ENCODE measurements around the gene DCAF11. TPM values are rescaled to one million over a fixed set of nuclear protein-coding genes. Genes with fewer than 3 reads are reported as not detected.

Gene DCAF11
- 42.9 and 57.1 TPM in 2 replicates for total RNA-seq (2014; rRNA removed; shearing (Covaris generic))

DNA sequence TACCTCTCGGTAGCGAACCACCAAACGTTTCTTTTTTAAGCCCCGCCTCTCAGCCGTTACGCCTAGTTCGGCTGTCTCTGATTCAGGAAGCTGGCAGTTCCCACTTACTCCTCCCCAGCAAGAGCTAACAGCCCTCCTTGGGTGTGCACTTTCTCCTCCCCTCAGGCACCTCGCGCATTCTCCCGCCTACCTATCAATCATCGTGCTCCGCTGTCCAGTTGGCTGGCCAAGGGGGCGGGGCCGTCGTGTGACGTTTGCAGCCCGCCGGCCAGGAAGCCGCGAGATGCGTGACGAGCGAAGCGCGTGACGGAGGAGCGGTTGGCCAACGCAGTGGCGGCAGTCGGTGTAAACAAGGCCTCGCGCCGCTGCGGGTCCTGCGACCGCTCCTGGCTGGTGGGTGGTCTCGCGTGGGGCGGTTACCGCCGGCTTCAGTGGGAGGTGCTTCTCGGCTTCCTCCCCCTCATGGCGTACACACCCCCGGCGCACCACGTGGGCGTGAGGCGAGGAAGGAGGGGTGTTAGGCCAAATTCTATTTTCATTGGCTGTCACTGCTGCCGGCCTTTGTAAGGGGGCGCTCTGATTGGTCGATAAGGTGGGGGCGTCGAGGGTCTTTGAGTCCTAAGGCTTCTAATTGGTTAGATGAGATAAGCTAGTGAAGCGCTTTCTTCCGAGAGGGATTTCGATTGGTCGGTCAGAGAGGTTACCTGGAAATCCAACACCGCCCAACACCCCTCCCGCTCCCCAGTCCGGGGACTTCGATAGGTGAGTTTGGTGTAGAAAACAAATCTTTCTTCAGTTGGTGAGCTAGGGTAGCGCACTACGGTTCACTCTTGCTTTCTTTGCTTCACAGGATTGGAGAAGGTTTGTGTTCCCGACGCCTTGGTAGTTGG is at the start of gene DCAF11, which contains the start of gene NRL:
Gene DCAF11 (plus strand): TSS at position 246 of the 890 bp plus-strand sequence. CDS start 818 bp downstream, outside the sequence.
Gene NRL (minus strand): TSS at position 418 of the 890 bp plus-strand sequence. CDS start 32,101 bp downstream, outside the sequence.
- peak; percentile 99 for DNase-seq (ENCODE audit: low read depth)

GRCh38 chr14:24064856-24065255 is 49.7 kb upstream of the DCAF11 start:
- DNase-seq (ENCODE audit: low read depth) = no peak

DNA sequence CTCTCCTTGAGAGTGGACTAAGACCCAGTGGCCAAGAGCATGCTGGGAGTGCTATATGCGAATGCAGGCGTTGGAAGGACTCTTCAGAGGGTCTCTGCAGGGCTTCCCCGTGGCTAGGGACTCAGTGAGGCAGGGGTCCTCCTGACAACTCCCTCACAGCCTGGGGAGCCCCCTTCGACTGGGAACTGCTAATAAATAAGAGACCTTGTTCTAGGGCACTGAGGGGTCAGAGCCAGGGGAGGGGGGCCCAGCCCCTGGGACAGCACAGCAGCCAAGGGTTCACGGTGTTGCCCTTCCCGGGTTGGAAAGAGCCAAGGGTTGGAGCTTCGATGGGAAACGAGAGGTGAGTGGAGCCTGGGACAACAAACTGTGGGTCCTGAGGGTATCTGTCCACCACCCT is 49.2 kb upstream of the DCAF11 start:
- no peak for DNase-seq (ENCODE audit: low read depth)

- DNase-seq (ENCODE audit: low read depth) = no peak
Measured at GRCh38 chr14:24066496-24067132, 48.0 kb upstream of the DCAF11 start.

DNA sequence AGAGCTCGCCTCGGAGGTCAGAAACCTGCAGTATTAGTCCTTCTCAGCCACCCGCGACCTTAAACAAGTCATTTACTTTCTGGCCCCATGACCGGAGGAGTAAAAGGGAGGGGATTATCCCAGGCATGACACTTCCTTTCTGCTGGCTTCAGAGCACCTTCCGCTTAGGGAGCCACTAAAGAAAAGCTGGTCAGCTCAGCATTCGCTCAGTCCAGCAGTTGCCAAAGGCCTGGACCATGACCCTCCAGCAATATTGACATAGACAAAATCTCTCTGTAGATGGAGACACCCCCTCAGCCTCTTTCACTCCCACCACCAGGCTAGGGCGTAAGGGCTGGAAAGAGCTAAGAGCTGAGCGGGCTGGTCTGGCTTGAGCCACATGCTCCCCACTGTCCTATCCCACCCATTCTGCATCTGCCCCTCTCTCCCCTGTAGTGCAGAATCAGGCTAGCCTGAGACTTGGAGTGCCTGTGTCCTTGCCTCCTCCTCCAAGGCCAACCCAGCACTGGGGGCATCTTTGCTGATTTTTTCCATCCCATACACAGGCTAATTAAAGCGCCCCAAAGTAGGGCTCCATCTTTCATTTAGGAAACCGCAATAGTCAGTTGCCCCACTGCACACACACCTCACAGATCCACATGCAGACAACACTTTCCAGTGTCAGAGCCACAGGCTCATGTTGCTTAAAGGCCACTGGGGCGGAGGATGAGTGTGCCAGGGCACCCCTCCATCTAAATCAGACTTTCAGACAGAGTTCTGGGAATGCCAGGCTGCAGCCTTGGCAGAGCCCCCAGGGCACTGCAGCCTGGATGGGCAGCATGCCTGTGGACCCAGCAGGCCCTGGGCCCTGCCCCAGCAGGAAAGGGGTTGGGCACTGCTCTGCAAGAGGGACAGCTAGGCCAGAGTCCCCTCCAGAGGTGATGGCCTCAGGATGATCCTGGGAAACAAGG is 47.2 kb upstream of the DCAF11 start:
- no peak for DNase-seq (ENCODE audit: low read depth)

DNA sequence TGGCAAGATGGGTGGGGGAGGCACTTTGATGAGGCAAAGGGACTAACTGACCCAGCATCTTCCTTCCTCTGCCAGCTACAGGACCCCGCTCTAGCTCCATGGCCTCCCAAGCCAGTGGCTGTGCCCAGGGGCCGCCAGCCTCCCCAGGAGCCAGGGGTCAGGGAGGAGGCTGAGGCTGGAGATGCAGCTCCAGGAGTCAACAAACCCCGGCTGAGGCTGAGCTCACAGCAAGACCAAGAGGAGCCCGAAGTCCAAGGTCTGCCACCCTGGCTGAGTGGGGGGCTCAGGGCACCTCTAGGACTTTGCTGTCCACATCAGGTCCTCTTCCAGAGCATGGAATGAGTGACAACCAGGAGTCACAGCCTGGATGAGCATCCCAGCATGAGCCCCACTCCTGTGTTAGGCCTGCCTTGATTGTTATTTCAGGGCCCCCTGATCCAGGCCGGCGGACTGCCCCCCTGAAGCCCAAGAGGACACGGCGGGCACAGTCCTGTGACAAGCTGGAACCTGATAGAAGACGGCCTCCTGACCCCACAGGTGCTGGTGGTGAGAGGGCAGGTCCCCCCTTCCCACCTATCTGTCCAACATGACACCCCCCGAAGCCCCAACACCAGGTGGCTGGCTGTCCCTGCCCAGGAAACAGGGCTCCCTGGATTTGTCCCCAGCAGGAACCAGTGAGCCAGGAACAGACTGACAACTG is 45.7 kb upstream of the DCAF11 start:
- no peak for DNase-seq (ENCODE audit: low read depth)

DNA sequence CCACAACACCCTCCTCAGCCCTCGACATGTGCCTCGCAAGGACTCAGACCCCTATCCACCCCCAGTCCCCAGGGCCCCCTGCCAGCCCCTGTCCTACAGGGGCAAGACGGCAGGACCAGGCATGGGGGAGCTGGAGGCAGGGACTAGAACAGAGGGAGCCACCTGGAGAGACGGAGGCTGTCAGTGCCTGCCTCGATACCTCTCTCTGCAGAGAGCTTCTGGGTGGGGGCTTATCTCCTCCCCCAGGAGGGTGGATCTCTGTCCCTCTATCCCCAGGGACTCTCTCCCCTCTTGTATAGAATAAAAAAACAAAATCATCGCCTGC is 45.2 kb upstream of the DCAF11 start:
- no peak for DNase-seq (ENCODE audit: low read depth)

DNA sequence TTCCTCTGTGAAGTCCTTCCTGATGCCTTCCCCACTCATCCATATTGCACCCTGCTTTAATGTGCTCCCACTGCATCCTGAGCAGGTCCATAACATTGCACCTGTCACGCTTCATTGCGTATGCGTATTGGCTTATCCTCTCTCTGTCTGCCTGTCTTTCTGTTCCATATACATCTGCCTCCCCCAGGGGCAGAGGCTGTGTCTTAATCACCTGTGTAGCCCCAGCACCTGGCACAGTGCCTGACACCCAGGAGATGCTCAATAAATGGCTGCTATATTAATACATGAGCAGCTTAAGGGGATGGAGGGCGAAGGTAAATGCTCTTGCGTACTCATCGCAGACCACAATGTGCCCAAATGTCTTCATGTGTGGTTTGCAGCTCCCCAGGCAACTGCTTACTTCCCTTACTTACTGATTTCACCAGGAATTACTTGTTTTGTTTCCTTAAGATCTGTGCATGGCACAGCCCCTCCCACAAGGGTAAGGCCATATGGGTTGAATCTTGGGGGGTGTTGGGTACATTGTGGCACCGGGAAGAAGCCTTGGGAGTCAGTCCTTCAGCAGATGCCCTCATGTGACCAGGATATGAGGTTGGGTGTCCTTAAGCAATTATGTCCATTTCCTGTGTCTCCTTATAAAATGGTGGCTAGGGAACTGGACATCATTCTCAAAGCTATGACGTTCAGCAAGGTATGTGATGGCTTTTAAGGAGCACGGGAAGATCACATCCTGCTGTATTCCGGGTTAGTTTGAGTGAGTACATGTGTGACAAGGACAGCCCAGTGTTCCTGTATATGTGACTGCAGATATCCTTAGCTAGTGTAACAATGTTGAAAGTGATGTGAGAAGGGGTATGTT is 44.1 kb upstream of the DCAF11 start:
- no peak for DNase-seq (ENCODE audit: low read depth)

GRCh38 chr14:24071144-24071697 is 43.4 kb upstream of the DCAF11 start, which contains the start of gene CPNE6:
Gene CPNE6 (plus strand): TSS chr14:24071562. CDS start chr14:24072937, 1,375 bp downstream.
- no peak for DNase-seq (ENCODE audit: low read depth)

DNA sequence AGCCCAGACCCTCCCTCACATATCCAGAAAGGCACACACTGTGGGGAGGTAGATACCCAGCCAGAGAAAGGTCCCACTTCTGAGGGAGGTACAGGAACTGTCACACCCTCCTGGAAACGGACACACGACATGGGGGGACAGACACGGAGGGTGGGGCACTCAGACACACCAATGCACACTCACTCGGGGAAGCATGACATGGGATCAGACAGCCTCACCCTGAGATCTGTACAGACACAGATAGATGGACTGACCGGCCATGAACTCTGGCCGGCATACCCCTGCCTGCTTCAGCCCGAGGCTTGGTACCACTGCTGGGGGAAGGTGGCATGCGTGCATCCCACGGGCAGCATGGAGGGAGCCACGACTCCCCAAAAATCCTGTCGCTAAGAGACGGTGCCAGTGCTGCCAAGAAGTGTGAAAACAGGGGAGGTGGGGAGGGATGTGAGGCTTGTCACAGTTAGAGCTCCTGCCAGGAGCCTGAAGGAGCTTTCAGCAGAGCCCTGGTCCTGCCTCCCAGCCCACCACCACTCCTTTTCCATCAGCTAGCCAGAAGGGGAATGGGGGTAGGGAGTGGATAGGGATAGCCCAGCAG is 42.6 kb upstream of the DCAF11 start:
- no peak for DNase-seq (ENCODE audit: low read depth)

- no peak for DNase-seq (ENCODE audit: low read depth)
Measured at GRCh38 chr14:24072436-24072835, 42.1 kb upstream of the DCAF11 start.

DNA sequence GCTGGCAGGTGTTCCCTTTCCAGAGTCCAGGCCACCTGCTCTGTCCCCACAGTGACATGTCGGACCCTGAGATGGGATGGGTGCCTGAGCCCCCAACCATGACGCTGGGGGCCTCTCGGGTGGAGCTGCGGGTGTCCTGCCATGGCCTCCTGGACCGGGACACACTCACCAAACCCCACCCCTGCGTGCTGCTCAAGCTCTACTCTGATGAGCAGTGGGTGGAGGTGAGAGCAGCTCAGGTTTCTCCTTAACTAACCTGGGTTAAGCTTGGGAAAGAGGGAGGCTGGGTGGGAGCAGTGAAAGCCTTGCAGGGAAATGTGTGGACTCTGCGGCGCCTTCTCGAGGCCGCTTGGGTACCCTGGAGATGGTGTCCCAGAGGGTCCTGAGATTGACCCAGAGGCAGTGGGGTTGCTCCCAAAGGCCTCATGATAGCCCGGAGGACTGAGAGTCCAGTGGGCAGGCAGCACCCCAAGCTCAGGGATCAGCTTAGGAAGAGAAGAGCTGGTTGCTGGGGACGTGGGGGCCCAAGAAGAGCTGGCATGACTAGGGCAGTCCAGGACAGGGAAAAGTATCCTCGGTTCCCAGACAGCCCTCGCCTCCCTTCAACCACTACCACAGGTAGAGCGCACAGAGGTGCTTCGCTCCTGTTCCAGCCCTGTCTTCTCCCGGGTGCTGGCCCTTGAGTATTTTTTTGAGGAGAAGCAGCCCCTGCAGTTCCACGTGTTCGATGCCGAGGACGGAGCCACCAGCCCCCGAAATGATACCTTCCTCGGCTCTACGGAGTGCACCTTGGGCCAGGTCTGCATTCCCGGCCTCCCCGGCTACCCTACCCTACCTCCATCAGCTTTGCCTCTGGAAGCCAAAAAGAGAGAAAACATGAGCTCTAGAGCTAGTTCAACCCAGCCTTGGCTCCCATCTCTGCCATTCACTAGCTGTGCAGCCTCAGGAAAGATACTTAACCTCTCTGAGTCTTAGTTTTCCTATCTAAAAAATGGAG is 41.4 kb upstream of the DCAF11 start:
- no peak for DNase-seq (ENCODE audit: low read depth)

- DNase-seq (ENCODE audit: low read depth) = no peak
Measured at GRCh38 chr14:24074625-24075484, 39.7 kb upstream of the DCAF11 start.

DNA sequence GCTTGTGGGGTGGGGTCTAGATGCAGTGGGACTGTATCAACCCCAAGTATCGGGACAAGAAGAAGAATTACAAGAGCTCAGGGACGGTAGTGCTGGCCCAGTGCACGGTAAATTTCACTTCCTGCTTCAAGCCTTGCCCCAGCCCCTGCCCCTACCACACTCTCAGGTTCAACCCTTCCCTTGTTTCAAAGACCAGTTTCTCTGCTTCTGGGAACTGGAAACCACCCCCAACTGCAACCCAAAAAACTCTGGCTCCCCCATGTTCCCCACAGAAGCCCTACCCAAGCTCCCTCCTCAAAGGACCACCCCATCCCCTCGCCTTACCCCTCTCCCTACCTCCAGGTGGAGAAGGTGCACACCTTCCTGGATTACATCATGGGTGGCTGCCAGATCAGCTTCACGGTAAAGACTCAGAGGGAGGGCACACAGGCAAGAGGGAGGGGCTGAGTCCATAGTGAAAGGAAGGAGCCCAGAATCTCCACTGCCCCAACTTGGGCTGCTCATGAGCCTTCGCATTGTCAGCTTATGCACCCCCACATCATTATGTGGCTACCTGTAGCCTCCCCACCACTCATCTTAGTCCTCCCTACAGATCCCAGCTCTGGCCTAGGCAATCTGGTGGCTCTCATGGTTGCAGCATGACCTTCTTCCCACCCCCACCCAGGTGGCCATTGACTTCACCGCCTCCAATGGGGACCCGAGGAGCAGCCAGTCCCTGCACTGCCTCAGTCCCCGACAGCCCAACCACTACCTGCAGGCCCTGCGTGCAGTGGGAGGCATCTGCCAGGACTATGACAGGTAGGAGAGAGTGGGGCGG is 38.9 kb upstream of the DCAF11 start:
- no peak for DNase-seq (ENCODE audit: low read depth)

GRCh38 chr14:24076302-24076601 is 38.3 kb upstream of the DCAF11 start:
- DNase-seq (ENCODE audit: low read depth) = no peak

GRCh38 chr14:24077086-24077485 is 37.5 kb upstream of the DCAF11 start:
- no peak for DNase-seq (ENCODE audit: low read depth)

DNA sequence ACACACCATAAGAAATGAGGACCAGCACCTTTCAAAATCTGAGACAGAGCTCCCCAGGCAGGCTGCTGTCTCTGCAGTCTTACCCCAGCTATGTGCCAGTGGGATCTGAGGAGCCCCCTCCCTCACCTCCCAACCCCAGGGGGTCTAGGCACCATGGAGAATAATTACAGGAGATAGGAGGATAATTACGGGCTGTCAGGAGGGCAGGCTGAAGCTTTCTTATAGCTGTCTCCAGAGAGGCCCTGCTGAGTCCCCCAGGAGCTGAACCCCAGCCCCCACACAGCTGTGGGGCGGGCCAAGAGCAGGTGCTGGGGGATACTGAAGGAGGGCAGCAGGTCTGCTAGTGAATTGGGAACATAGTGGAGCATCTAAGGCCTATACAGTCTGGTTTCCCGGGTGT is 36.4 kb upstream of the DCAF11 start:
- no peak for DNase-seq (ENCODE audit: low read depth)

Measured in RPMI7951 (cell line).